H9 (cell line): ENCODE data around the gene FAM222B. TPM values are rescaled to one million over a fixed set of nuclear protein-coding genes. Genes with fewer than 3 reads are reported as not detected.

Source experiments
- DNase-seq: peaks from one replicate; pipeline ENCODE4 v3.0.0-alpha.2; 2017
- H2AFZ ChIP-seq: one replicate; pipeline ENCODE4 v1.6.1; 2013; ENCODE audit warnings: mild to moderate bottlenecking, low read length, control low read depth, moderate library complexity
- H2AK5ac ChIP-seq: 2 replicates; pipeline ENCODE4 v1.6.1; 2013; ENCODE audit warnings: low read length, control low read depth, mixed read lengths; ENCODE audit not compliant: insufficient read length
- H2BK120ac ChIP-seq: one replicate; pipeline ENCODE4 v1.6.1; 2013; ENCODE audit warnings: low read depth, mild to moderate bottlenecking, low read length, control low read depth, inconsistent platforms; ENCODE audit not compliant: poor library complexity, severe bottlenecking
- H2BK12ac ChIP-seq: 2 replicates; pipeline ENCODE4 v1.6.1; 2013; ENCODE audit warnings: low read length, control low read depth, mixed read lengths, low read depth; ENCODE audit not compliant: insufficient read length
- H2BK15ac ChIP-seq: 2 replicates; pipeline ENCODE4 v1.6.1; 2013; ENCODE audit warnings: low read depth, low read length, control low read depth
- H2BK20ac ChIP-seq: one replicate; pipeline ENCODE4 v1.6.1; 2013; ENCODE audit warnings: low read depth, mild to moderate bottlenecking, low read length, control low read depth, inconsistent platforms; ENCODE audit not compliant: poor library complexity, severe bottlenecking
- H2BK5ac ChIP-seq: 2 replicates; pipeline ENCODE4 v1.6.1; 2013; ENCODE audit warnings: low read length, control low read depth, mixed read lengths; ENCODE audit not compliant: insufficient read length
- H3K14ac ChIP-seq: 2 replicates; pipeline ENCODE4 v1.6.1; 2013; ENCODE audit warnings: low read length, control low read depth; ENCODE audit not compliant: insufficient read depth
- H3K18ac ChIP-seq: 2 replicates; pipeline ENCODE4 v1.6.1; 2013; ENCODE audit warnings: low read depth, mild to moderate bottlenecking, mixed read lengths, low read length, control low read depth; ENCODE audit not compliant: insufficient read length
- H3K23ac ChIP-seq: 2 replicates; pipeline ENCODE4 v1.6.1; 2013; ENCODE audit warnings: low read length, control low read depth, mixed read lengths, low read depth; ENCODE audit not compliant: insufficient read length
- H3K23me2 ChIP-seq: 2 replicates; pipeline ENCODE4 v1.6.1; 2013; ENCODE audit warnings: low read depth, mild to moderate bottlenecking, mixed read lengths, low read length, control low read depth; ENCODE audit not compliant: insufficient read length, poor library complexity, severe bottlenecking
- H3K27ac ChIP-seq: 2 replicates; pipeline ENCODE4 v1.5.1; 2013; ENCODE audit warnings: low read length, control low read depth, mixed read lengths, low read depth; ENCODE audit not compliant: insufficient read length
- H3K27me3 ChIP-seq: 2 replicates; pipeline ENCODE4 v1.6.1; 2013; ENCODE audit warnings: low read length, control low read depth, inconsistent platforms; ENCODE audit not compliant: insufficient read depth
- H3K4ac ChIP-seq: 2 replicates; pipeline ENCODE4 v1.6.1; 2013; ENCODE audit warnings: low read depth, mild to moderate bottlenecking, control low read depth, inconsistent platforms, low read length, moderate library complexity
- H3K4me1 ChIP-seq: 2 replicates; pipeline ENCODE4 v1.6.1; 2013; ENCODE audit warnings: low read length, control low read depth, inconsistent platforms; ENCODE audit not compliant: insufficient read depth
- H3K4me2 ChIP-seq: 2 replicates; pipeline ENCODE4 v1.6.1; 2013; ENCODE audit warnings: low read length, control low read depth, mixed read lengths; ENCODE audit not compliant: insufficient read length, insufficient read depth
- H3K56ac ChIP-seq: 2 replicates; pipeline ENCODE4 v1.6.1; 2013; ENCODE audit warnings: low read depth, mild to moderate bottlenecking, mixed read lengths, low read length, control low read depth; ENCODE audit not compliant: insufficient read length
- H3K79me1 ChIP-seq: 2 replicates; pipeline ENCODE4 v1.6.1; 2013; ENCODE audit warnings: low read depth, mild to moderate bottlenecking, moderate library complexity, low read length, control low read depth, inconsistent platforms; ENCODE audit not compliant: insufficient read depth, poor library complexity, severe bottlenecking
- H3K79me2 ChIP-seq: 2 replicates; pipeline ENCODE4 v1.6.1; 2013; ENCODE audit warnings: low read length, control low read depth, inconsistent platforms; ENCODE audit not compliant: insufficient read depth
- H3K9ac ChIP-seq: 2 replicates; pipeline ENCODE4 v1.6.1; 2013; ENCODE audit warnings: low read length, control low read depth, mixed read lengths; ENCODE audit not compliant: insufficient read length; ENCODE audit errors: extremely low read depth
- H3K9me3 ChIP-seq: one replicate; pipeline ENCODE4 v1.6.1; 2013; ENCODE audit warnings: low read depth, low read length, inconsistent platforms; ENCODE audit not compliant: control insufficient read depth
- H3T11ph ChIP-seq: one replicate; pipeline ENCODE4 v1.6.1; 2013; ENCODE audit warnings: mild to moderate bottlenecking, low read length, control low read depth, inconsistent platforms
- H4K20me1 ChIP-seq: one replicate; pipeline ENCODE4 v1.6.1; 2013; ENCODE audit not compliant: control insufficient read depth, insufficient read length, insufficient read depth
- H4K5ac ChIP-seq: 2 replicates; pipeline ENCODE4 v1.6.1; 2013; ENCODE audit warnings: low read depth, mild to moderate bottlenecking, mixed read lengths, low read length, control low read depth; ENCODE audit not compliant: insufficient read length
- H4K8ac ChIP-seq: replicated peaks from 2 replicates; pipeline ENCODE4 v1.6.1; 2013; ENCODE audit warnings: low read length, control low read depth, mixed read lengths, low read depth; ENCODE audit not compliant: insufficient read length
- H4K91ac ChIP-seq: 2 replicates; pipeline ENCODE4 v1.6.1; 2013; ENCODE audit warnings: low read depth, mild to moderate bottlenecking, moderate library complexity, mixed read lengths, low read length, control low read depth; ENCODE audit not compliant: insufficient read length
- H3K27ac Mint-ChIP-seq, 3 experiments: 2 replicates in 2 of 3; 3 replicates in 1 of 3; pipeline ENCODE4 v1.8.0; 2020 to 2021; ENCODE audit warnings: mixed read lengths in 3 of 3, mild to moderate bottlenecking in 1 of 3, moderate library complexity in 1 of 3
- H3K27me3 Mint-ChIP-seq: 2 replicates; pipeline ENCODE4 v1.8.0; 2021; ENCODE audit warnings: low read depth, mild to moderate bottlenecking, moderate library complexity, mixed read lengths
- H3K36me3 Mint-ChIP-seq, 3 experiments: 2 replicates in 2 of 3; 3 replicates in 1 of 3; pipeline ENCODE4 v1.8.0; 2020 to 2021; ENCODE audit warnings: low read depth in 3 of 3, mixed read lengths in 3 of 3; ENCODE audit not compliant: insufficient read depth in 1 of 3
- H3K4me1 Mint-ChIP-seq, 2 experiments: 2 replicates each; pipeline ENCODE4 v1.8.0; 2020; ENCODE audit warnings: mixed read lengths in 2 of 2
- H3K4me3 Mint-ChIP-seq, 2 experiments: 2 replicates in 1 of 2; 3 replicates in 1 of 2; pipeline ENCODE4 v1.8.0; 2020 to 2021; ENCODE audit warnings: mild to moderate bottlenecking in 2 of 2, mixed read lengths in 2 of 2, moderate library complexity in 1 of 2
- H3K9me3 Mint-ChIP-seq, 2 experiments: 2 replicates in 1 of 2; 3 replicates in 1 of 2; pipeline ENCODE4 v1.8.0; 2020; ENCODE audit warnings: mild to moderate bottlenecking in 2 of 2, mixed read lengths in 2 of 2, moderate library complexity in 1 of 2
- CTCF ChIP-seq: fragments of 200-600 bp; sonication (generic); conservative IDR thresholded peaks from 3 replicates; pipeline ENCODE4 v1.8.0; 2021; ENCODE audit warnings: antibody characterized with exemption, mild to moderate bottlenecking
- WGBS: extraction: QIAGEN DNeasy Blood & Tissue Kit; methylation state at CpG from one replicate; pipeline ENCODE4 v1.1.7; 2013; ENCODE audit warnings: missing lambda C conversion rate, low lambda C conversion rate, mixed read lengths; ENCODE audit not compliant: insufficient read length; ENCODE audit errors: extremely low coverage; 5-methylcytosine and 5-hydroxymethylcytosine counted together
- total RNA-seq: library from RNA; stranded (reverse); gene quantifications from 2 replicates; pipeline ENCODE4 v1.2.1, GENCODE V29; 2021

FAM222B gene
- total RNA-seq, 1 experiment from 2014 or later, result 76.1 TPM

- Mint-ChIP-seq H3K27ac (peak overlapping the region in 2 of 3 experiments; percentile 55 to 61; a peak in 1 of 7 replicates), H3K4me1 (peaks cover 3 to 5% of the 10 kb centered on the region in 2 experiments; a peak in 3 of 4 replicates), H3K36me3 (peaks cover 18 to 49% (median 44%) of the 10 kb centered on the region in 3 experiments; a peak in 6 of 7 replicates), H3K4me3 (no peak overlapping the region), H3K9me3 (no peaks in the 10 kb centered on the region), H3K27me3 (peaks cover 2% of the 10 kb centered on the region; the same call in 1 of the 2 replicates)
- H2AFZ ChIP-seq, result no peak overlapping the region
- H2BK20ac ChIP-seq, result no peak overlapping the region
- no peak overlapping the region for H2BK5ac ChIP-seq
- H3K56ac ChIP-seq, result no peak overlapping the region
- H3K4me1 ChIP-seq, result no peaks in the 10 kb centered on the region
- no peaks in the 10 kb centered on the region for H3K9me3 ChIP-seq
- H4K8ac ChIP-seq, result no peak overlapping the region
- no peaks in the 10 kb centered on the region for H3K27me3 ChIP-seq
- no peaks in the 10 kb centered on the region for H3K79me2 ChIP-seq
- no peak overlapping the region for H3K9ac ChIP-seq
- H3K14ac ChIP-seq, result no peak overlapping the region
- no peak overlapping the region for H2BK12ac ChIP-seq
- no peak overlapping the region for H2BK15ac ChIP-seq
- H3K79me1 ChIP-seq, result no peaks in the 10 kb centered on the region
- H3K4ac ChIP-seq, result no peak overlapping the region
- H3K27ac ChIP-seq, result no peak overlapping the region
- H4K91ac ChIP-seq, result no peak overlapping the region
- H2BK120ac ChIP-seq, result no peak overlapping the region
- H3K23me2 ChIP-seq, result no peaks in the 10 kb centered on the region
- no peak overlapping the region for H3K4me2 ChIP-seq
- no CpG with 5 or more reads among the region's 4 CpGs for WGBS
- no peak overlapping the region for H2AK5ac ChIP-seq
- H4K20me1 ChIP-seq, result no peaks in the 10 kb centered on the region
- no peak overlapping the region for H3K18ac ChIP-seq
- no peak overlapping the region for H3K23ac ChIP-seq
- DNase-seq, result no peak
- H4K5ac ChIP-seq, result no peak overlapping the region
- TF ChIP-seq CTCF, result no peak
- no peak overlapping the region for H3T11ph ChIP-seq
Measured at GRCh38 chr17:28885363-28885762, 42.8 kb upstream of the FAM222B start.
